RCC 7860 (cell line): ENCODE results near the gene AFDN.

Source experiments
- DNase-seq: peaks from one replicate; pipeline ENCODE4 v3.0.0-alpha.2; 2015; ENCODE audit warnings: low spot score
- FAIRE-seq: peaks from 2 replicates; lab custom pipeline; 2012; peaks lifted over from hg19 to GRCh38; lab: Jason Lieb, UNC

The AFDN gene

DNA sequence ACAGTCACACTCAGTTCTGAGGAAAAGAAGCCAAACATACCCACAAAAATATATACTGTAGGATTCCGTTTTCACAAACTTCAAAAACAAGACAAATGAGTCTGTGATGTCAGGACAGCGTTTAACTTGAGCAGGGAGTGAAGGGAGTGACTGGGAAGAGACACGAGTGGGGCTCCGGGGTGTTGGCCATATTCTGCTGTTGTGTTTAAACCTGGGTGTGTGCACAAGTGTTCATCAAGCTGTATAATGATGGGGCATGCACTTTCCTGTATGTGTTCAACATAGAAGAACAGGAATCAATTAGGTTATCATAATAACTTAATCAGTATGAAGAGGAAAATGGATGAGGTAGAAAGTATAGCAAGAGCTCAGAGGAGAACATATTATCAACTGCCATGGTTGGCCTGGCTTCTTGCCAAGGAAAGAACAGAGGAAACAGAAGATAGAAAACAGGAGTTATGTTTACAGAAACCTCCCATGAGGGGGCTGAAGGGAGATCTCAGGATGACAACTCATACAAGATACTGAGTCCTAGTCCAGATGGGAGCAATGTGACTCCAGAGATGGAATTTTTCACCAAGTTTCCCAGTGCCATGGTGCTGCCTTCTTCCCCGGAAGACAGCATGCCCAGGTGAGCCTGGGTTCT lies 15.1 kb upstream of the AFDN start:
- no peak for DNase-seq
- no peak for FAIRE-seq

- DNase-seq (no peak), FAIRE-seq (no peak)
Measured at GRCh38 chr6:167812088-167812487, 14.6 kb upstream of the AFDN start.

- DNase-seq (no peak), FAIRE-seq (no peak)
Measured at GRCh38 chr6:167815296-167815980, 11.3 kb upstream of the AFDN start.

GRCh38 chr6:167817016-167817415 lies 9.7 kb upstream of the AFDN start:
- no peak for FAIRE-seq
- DNase-seq, result no peak

GRCh38 chr6:167817729-167818128 lies 9.0 kb upstream of the AFDN start:
- DNase-seq, result no peak

GRCh38 chr6:167819576-167819975 lies 7.1 kb upstream of the AFDN start:
- no peak for FAIRE-seq
- DNase-seq, result no peak

More at GRCh38 chr6:167817729-167818128, 9.0 kb upstream of the AFDN start:
- FAIRE-seq, result no peak

GRCh38 chr6:167820681-167821080 lies 6.0 kb upstream of the AFDN start:
- no peak for FAIRE-seq
- no peak for DNase-seq

GRCh38 chr6:167824591-167825331 lies 1.9 kb upstream of the AFDN start:
- DNase-seq, result no peak
- no peak for FAIRE-seq

GRCh38 chr6:167825332-167826229 lies 1.1 kb upstream of the AFDN start:
- FAIRE-seq, result no peak
- DNase-seq, result no peak

DNA sequence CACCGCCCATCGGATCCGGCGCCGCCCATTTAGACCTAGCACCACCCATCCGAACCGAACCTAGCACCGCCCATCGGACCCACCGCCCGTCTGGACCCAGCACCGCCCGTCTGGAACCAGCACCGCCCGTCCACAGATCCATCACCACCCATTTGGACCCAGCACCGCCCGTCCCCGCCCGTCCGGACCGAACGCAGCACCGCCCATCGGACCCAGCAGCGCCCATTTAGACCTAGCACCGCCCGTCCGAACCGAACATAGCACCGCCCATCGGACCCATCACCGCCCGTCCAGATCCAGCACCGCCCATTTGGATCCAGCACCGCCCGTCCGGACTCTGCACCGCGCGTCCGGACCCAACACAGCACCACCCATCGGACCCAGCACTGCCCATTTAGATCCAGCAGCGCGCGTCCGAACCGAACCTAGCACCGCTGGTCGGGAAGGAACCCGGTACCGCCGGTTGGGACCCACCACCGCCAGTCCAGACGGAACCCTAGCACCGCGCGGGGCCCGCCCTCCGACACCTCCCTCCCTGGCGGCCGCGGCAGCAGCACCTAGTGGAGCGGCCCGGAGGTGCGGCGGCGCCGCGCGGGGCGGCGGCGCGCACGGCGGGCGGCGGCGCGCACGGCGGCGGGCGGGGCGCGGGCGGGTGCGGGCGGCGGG lies 348 bp upstream of the AFDN start:
- FAIRE-seq, result no peak
- peak; percentile 28 for DNase-seq

DNA sequence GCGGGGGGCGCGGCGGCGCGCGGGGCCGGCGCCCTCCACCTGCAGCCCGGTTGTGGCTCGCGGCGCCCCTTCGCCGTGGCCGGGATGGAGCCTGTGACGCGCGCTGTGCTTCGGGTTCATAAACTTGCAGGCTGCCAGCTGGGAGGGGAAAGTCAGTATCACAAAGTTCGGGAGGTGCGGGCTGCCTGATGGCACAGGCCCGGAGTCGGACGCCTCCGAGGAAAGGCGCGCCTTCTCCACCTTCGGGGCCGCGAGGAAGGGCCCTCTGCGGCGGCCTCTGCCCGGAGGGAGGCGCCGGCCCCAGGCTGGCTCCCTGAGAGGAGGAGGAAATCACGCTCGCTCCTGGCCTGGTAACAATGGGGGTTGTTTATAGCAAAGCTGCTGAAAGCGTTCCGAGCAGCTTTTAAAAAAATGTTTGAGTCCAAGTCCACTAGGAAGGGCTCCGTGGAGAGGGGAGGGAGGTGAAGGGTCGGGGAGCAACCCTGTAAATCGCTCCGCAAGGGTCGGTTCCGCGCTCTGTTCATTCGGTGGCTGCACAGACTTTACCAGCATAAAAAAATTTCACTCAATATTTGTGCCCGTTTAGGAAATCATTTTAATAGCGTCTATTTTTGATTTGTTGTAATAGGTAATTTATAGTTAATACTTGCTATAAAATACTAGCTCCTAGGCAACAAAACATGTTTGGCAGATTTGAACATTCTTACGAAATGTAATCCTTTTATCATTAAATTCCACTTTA lies 1.0 kb downstream of the AFDN start:
- DNase-seq (no peak), FAIRE-seq (no peak)

- FAIRE-seq, result peak; percentile 50
- DNase-seq, result no peak
Measured at GRCh38 chr6:167828325-167828956, 1.7 kb downstream of the AFDN start.

DNA sequence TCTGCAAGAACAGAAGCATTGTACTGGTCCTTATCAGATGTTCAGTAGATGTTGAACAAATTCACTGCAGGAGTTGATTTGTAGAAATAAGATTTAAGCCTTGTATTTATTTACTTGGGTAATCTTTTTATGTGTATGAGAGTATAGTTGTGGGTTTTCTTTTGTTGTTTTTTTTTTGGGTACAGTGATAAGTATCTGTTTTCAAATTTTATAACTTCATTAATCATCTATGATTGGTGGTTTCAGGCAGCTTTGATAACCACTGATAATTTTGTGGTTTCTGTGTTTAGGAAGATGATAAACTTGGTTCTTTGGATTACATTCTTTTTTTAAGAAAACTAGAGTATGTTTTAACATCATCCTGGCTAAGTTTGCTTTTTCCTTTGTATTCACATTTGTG lies 2.8 kb downstream of the AFDN start:
- FAIRE-seq (no peak), DNase-seq (no peak)

DNA sequence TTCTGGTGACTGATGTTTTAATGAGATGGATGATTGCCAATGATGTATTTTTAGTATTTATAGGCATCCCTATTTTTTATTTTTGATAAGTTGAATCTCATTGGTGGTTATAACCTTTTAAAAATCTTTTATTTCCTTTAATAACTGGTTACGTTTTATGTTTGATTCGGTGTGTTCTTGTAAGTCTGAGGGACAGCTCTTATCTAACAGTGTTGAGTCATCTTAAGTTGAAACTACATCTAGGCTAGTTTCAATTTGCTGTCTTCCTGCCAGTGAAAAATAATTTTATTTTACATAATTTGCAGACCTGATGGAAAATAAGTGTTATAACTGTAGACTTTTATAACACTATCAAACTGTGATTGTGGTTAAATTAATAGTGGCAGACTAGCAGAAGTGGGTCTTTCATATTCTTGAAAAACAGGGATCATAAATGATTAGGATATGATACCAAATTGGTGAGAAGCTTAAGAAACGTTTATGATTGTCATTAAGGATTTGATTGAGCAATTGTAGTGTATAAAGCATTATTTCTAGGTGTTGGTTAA lies 4.6 kb downstream of the AFDN start:
- peak; percentile 86 for FAIRE-seq

GRCh38 chr6:167832497-167833395 lies 6.0 kb downstream of the AFDN start:
- DNase-seq, result no peak
- FAIRE-seq, result no peak

More for the DNA sequence above, 4.6 kb downstream of the AFDN start:
- DNase-seq, result no peak

DNA sequence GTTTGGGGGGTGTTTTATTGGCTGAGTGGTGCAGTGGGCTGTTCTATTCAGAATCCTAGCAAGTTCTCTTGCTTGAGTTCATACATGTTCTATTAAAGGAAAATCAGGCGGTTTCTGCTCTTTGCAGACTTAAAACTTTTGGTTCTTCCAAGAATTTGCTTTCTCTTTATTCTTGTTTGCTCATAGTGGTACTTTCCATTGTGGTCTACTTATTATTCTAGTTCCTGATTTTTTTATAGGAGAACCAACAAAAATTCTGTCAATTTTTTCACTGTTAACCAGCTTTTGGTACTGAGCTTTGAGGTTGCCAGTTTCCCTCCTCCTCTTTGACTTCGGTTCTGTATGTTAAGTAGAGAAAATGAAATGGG lies 6.7 kb downstream of the AFDN start:
- DNase-seq, result no peak
- no peak for FAIRE-seq

DNA sequence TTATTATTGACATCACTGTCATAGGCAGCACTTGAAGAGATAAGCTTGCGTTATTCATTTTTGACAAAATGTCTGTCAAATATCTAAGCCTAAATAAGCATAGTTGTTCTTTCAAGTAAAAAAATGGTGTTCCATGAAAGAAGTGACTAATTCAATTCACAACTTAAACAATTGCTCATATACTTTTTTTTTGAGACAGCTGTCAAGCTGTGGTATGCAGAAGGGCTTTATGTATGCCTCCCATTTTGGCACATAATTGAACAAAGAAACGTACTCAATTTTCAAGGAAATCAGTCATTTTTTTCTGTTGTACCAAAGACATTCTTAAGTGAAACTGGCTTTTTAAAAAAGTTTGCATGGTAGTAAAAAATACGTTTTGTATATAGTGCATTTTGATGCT lies 8.5 kb downstream of the AFDN start:
- no peak for FAIRE-seq
- no peak for DNase-seq

- DNase-seq (no peak), FAIRE-seq (no peak)
Measured at GRCh38 chr6:167836721-167837120, 10.0 kb downstream of the AFDN start.
